ENCODE results near the gene MYH14.

The MYH14 gene

GRCh38 chr19:50203281-50204080 lies at the start of gene MYH14:
TSS of gene MYH14 (plus strand) at chr19:50203622. CDS start at chr19:50210366, 6,744 bp downstream.
- ATAC-seq (no peak), DNase-seq (peak; percentile 22)

GRCh38 chr19:50154529-50154928 lies 48.9 kb upstream of the MYH14 start:
- DNase-seq (no peak), ATAC-seq (no peak)

- DNase-seq: no peak
- ATAC-seq: no peak
Measured at GRCh38 chr19:50155520-50156109, 47.8 kb upstream of the MYH14 start.

GRCh38 chr19:50158577-50158976 lies 44.8 kb upstream of the MYH14 start:
- DNase-seq: no peak
- ATAC-seq: no peak

- DNase-seq (no peak), ATAC-seq (no peak)
Measured at GRCh38 chr19:50159078-50159477, 44.3 kb upstream of the MYH14 start.

GRCh38 chr19:50162988-50163387 lies 40.4 kb upstream of the MYH14 start, which contains the start of gene IZUMO2:
TSS of gene IZUMO2 (minus strand) at chr19:50163281. CDS start at chr19:50163194, 87 bp downstream.
- DNase-seq: no peak
- no peak for ATAC-seq

GRCh38 chr19:50167314-50167721 lies 36.1 kb upstream of the MYH14 start:
- no peak for ATAC-seq
- DNase-seq: no peak

- DNase-seq (no peak), ATAC-seq (no peak)
Measured at GRCh38 chr19:50171752-50172151, 31.7 kb upstream of the MYH14 start.

GRCh38 chr19:50172726-50173125 lies 30.7 kb upstream of the MYH14 start:
- no peak for DNase-seq
- ATAC-seq: no peak

GRCh38 chr19:50173127-50173526 lies 30.3 kb upstream of the MYH14 start:
- ATAC-seq: no peak
- DNase-seq: no peak

GRCh38 chr19:50174100-50174793 lies 29.2 kb upstream of the MYH14 start:
- DNase-seq: no peak
- ATAC-seq: no peak

GRCh38 chr19:50175924-50176323 lies 27.5 kb upstream of the MYH14 start:
- no peak for DNase-seq
- no peak for ATAC-seq

- ATAC-seq (no peak), DNase-seq (no peak)
Measured at GRCh38 chr19:50176775-50177174, 26.6 kb upstream of the MYH14 start.

- no peak for DNase-seq
- ATAC-seq: no peak
Measured at GRCh38 chr19:50178320-50178719, 25.1 kb upstream of the MYH14 start.

GRCh38 chr19:50178859-50179537 lies 24.4 kb upstream of the MYH14 start:
- DNase-seq: no peak
- no peak for ATAC-seq

GRCh38 chr19:50181121-50181520 lies 22.3 kb upstream of the MYH14 start:
- DNase-seq: no peak

GRCh38 chr19:50184196-50184595 lies 19.2 kb upstream of the MYH14 start:
- ATAC-seq (no peak), DNase-seq (no peak)

More at GRCh38 chr19:50181121-50181520, 22.3 kb upstream of the MYH14 start:
- no peak for ATAC-seq

- no peak for DNase-seq
- ATAC-seq: no peak
Measured at GRCh38 chr19:50187937-50188336, 15.5 kb upstream of the MYH14 start.

GRCh38 chr19:50189331-50189730 lies 14.1 kb upstream of the MYH14 start:
- no peak for ATAC-seq

GRCh38 chr19:50190439-50190891 lies 13.0 kb upstream of the MYH14 start:
- DNase-seq (no peak), ATAC-seq (no peak)

More at GRCh38 chr19:50189331-50189730, 14.1 kb upstream of the MYH14 start:
- DNase-seq: no peak

GRCh38 chr19:50191216-50191615 lies 12.2 kb upstream of the MYH14 start:
- ATAC-seq (no peak), DNase-seq (no peak)

GRCh38 chr19:50192463-50193211 lies 10.8 kb upstream of the MYH14 start:
- ATAC-seq (no peak), DNase-seq (no peak)

All from stimulated activated naive CD8-positive, alpha-beta T cell treated with anti-CD3 and anti-CD28 coated beads, Interleukin-15, Interleukin-2, amounts not matched to agents 100 U/mL and 50 U/mL, for 24 hours (primary cell).